Measurements from ENCODE around the gene NFIA.

- TF ChIP-seq, protein P1, sequence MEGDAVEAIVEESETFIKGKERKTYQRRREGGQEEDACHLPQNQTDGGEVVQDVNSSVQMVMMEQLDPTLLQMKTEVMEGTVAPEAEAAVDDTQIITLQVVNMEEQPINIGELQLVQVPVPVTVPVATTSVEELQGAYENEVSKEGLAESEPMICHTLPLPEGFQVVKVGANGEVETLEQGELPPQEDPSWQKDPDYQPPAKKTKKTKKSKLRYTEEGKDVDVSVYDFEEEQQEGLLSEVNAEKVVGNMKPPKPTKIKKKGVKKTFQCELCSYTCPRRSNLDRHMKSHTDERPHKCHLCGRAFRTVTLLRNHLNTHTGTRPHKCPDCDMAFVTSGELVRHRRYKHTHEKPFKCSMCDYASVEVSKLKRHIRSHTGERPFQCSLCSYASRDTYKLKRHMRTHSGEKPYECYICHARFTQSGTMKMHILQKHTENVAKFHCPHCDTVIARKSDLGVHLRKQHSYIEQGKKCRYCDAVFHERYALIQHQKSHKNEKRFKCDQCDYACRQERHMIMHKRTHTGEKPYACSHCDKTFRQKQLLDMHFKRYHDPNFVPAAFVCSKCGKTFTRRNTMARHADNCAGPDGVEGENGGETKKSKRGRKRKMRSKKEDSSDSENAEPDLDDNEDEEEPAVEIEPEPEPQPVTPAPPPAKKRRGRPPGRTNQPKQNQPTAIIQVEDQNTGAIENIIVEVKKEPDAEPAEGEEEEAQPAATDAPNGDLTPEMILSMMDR (IDR thresholded peaks at IDR 0.05): no peak
- TF ChIP-seq POLR2AphosphoS5 (IDR thresholded peaks at IDR 0.05): no peak
- TF ChIP-seq POLR2A (IDR thresholded peaks at IDR 0.05; ENCODE audit: low read depth): no peak
These were observed 131.1 kb downstream of the NFIA start for GRCh38 chr1:61213245-61214011.

All from esophagus muscularis mucosa (tissue), 3 donors.